ENCODE data around the gene BBIP1. TPM values are rescaled to one million over a fixed set of nuclear protein-coding genes. Genes with fewer than 3 reads are reported as not detected.
A peak's percentile ranks its signal among the peaks of the same experiment; 100 is the strongest.

BBIP1 gene
- total RNA-seq, 1 donor from 2014 or later: 42.0 TPM

DNA sequence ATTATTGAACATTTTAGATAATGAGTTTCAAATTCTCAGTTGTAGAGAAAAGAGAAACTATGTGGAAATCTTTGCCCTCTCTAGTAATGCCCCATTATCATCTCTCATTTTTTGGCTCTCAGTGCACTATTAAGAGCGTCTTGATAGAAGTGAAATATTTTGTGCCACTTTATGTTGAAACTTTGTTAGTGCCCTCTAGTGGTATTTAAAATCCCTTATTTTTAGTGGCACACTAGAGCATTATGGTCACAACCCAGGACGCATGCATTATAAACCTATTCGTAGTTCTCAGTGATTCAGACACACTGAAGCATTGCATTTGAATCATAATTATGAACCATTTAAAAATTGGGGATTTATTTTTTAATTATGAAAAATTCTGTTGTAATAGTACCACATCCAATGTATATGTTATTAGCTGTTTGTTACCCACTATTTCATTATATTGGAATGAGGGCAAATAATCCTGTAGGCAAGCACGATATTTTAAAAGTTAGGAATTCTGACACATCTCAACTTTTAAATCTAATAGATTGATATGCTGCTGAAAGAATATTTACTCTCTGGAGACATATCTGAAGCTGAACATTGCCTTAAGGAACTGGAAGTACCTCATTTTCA is 25.3 kb downstream of the BBIP1 start:
- ATAC-seq (peak; percentile 76), DNase-seq (ENCODE audit: low spot score) (no peak)
- intact Hi-C loops (cut with DNase I): no loop called here

- DNase-seq (ENCODE audit: low spot score): no peak
- no peak for ATAC-seq
- intact Hi-C loops (cut with DNase I): no loop called here
Measured at GRCh38 chr10:110892602-110893288, 26.2 kb downstream of the BBIP1 start.

DNA sequence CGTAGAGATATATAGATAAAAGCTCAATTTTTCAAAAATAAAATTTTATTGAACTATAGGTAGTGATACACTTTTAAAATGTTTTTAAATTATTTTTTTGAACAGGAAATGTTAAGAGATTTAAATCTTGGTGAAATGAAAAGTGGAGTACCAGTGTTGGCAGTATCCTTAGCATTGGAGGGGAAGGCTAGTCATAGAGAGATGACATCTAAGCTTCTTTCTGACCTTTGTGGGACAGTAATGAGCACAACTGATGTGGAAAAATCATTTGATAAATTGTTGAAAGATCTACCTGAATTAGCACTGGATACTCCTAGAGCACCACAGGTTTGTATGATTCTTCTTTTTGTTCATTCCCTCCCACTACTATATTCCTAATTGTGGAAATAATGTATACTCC is 31.4 kb downstream of the BBIP1 start:
- DNase-seq (ENCODE audit: low spot score): no peak
- intact Hi-C loops (cut with DNase I): no loop called here
- no peak for ATAC-seq

- intact Hi-C loops (cut with DNase I): no loop called here
- ATAC-seq (no peak), DNase-seq (ENCODE audit: low spot score) (no peak)
Measured at GRCh38 chr10:110885932-110886674, 32.9 kb downstream of the BBIP1 start.

GRCh38 chr10:110883924-110884323 is 35.1 kb downstream of the BBIP1 start:
- ATAC-seq: no peak
- intact Hi-C loops (cut with DNase I): no loop called here
- no peak for DNase-seq (ENCODE audit: low spot score)

- no peak for DNase-seq (ENCODE audit: low spot score)
- intact Hi-C loops (cut with DNase I): no loop called here
- ATAC-seq: no peak
Measured at GRCh38 chr10:110881905-110882304, 37.1 kb downstream of the BBIP1 start.

GRCh38 chr10:110881247-110881646 is 37.7 kb downstream of the BBIP1 start:
- intact Hi-C loops (cut with DNase I): no loop called here
- no peak for ATAC-seq
- DNase-seq (ENCODE audit: low spot score): no peak

- no peak for ATAC-seq
- DNase-seq (ENCODE audit: low spot score): no peak
- intact Hi-C loops (cut with DNase I): no loop called here
Measured at GRCh38 chr10:110880012-110880411, 39.0 kb downstream of the BBIP1 start.

GRCh38 chr10:110876788-110877187 is 42.2 kb downstream of the BBIP1 start:
- intact Hi-C loops (cut with DNase I): no loop called here
- no peak for ATAC-seq
- no peak for DNase-seq (ENCODE audit: low spot score)

DNA sequence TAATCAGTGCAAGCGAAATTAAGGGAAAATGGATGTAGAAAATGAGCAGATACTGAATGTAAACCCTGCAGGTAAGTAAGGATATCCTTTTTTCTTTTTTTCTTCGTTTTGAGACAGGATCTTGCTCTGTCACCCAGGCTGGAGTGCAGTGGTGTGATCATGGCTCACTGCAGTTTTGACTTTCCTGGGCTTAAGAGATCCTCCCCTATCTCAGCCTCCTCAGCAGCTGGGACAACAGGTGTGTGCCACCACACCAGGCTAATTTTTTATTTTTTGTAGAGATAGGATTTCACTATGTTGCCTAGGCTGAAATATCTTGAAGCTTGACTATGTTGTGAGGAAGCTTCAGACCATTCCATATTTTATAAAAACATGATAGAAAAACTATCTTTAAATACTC is 43.0 kb downstream of the BBIP1 start:
- DNase-seq (ENCODE audit: low spot score): no peak
- no peak for ATAC-seq
- intact Hi-C loops (cut with DNase I): no loop called here

- DNase-seq (ENCODE audit: low spot score) (no peak), ATAC-seq (no peak)
- intact Hi-C loops (cut with DNase I): no loop called here
Measured at GRCh38 chr10:110873951-110874350, 45.0 kb downstream of the BBIP1 start.

DNA sequence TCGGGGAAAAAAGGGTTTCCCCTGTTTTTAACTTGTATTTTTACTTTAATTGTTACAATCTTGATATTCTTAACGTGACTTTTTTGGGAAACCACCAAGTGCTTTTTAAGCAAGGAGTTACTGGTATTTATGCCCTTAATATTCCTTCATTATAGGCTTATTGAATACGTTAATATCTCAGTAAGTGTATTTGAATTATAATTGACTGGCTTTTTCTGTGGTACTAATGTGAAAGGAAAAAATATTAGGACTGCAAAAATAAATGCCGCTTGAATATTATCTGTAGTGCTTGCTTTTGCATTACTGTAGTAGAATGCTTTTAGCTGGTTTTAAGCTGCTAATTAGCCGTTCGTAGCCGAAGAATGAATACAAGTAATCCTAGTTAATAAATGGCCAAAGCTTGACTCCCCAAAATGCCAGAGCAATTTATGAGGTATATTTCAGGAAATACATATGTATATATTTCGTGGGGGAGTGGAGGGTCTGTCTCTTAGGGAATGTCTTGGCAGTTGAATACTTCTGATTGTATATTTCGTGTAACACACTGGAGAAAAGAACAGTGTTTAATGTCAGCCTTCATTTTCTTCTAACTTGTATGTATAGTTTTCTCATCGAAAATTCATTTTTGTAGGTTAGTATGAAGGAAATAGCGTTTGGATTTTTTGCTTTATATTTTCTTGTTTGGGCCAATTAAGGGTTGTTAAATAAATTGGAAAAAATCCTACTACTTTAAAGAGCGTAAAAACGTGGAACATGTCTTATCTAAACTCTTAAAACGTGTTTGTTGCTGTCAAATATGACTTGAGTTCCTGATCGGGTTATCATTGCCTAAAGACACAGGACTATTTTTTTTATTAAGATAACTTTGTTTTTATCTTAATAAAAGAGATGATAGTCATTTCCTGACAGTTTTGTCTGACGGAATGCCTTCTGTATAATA is 45.7 kb downstream of the BBIP1 start:
- DNase-seq (ENCODE audit: low spot score) (no peak), ATAC-seq (no peak)
- intact Hi-C loops (cut with DNase I): no loop called here

GRCh38 chr10:110872145-110872983 is 46.6 kb downstream of the BBIP1 start:
- intact Hi-C loops (cut with DNase I): no loop called here
- peak; percentile 63 for ATAC-seq
- peak; percentile 86 for DNase-seq (ENCODE audit: low spot score)

- intact Hi-C loops (cut with DNase I): no loop called here
- DNase-seq (ENCODE audit: low spot score): peak; percentile 100
- ATAC-seq: peak; percentile 97
Measured at GRCh38 chr10:110871298-110872084, 47.5 kb downstream of the BBIP1 start, which contains the start of gene PDCD4. Gene PDCD4, plus strand, starts transcription at chr10:110871928. Its CDS starts 4,100 bp downstream, at chr10:110876028.

GRCh38 chr10:110870823-110871297 is 48.1 kb downstream of the BBIP1 start:
- DNase-seq (ENCODE audit: low spot score) (no peak), ATAC-seq (peak; percentile 0)
- intact Hi-C loops (cut with DNase I): no loop called here

- ATAC-seq: no peak
- intact Hi-C loops (cut with DNase I): no loop called here
- DNase-seq (ENCODE audit: low spot score): no peak
Measured at GRCh38 chr10:110868981-110869380, 50.0 kb downstream of the BBIP1 start.

DNA sequence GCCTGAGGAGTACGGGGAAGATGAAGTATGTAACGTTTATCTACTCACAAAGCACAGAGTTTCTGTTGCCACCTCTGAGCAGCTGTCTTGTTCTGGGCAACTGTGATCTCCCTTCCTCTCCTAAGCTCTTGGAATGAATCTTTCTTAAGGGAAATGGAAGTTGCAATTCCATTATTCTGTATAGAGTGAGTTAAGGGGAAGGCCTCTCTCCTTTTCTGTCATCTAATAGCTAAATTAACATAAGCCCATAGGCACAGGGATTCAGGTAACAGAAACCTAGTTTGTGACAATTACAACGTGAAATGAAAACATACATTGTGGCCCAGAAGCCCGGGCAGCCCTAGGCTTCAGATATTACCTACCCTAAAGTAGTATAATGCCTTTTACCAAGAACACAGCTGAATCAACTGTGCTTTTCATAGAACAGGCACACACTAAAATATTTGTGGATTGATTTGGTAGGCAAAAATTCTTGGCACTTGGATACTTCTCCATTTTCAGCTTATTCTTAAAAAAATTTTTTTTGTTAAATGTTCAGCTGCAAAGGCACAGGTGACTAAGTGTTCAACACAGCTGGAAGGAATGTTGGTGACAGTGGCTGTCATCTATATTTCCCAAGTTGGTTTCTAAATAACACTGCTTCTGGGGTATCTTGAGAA is 51.0 kb downstream of the BBIP1 start:
- no peak for DNase-seq (ENCODE audit: low spot score)
- intact Hi-C loops (cut with DNase I): no loop called here
- ATAC-seq: no peak

All from sciatic nerve (tissue), 2 donors.